Kidney capillary endothelial cell (primary cell): ENCODE data around the gene CPNE2.
"Not testable (repeated sequence)": the region's sequence is repeated elsewhere in the genome, so short reads cannot be mapped to it uniquely, and the experiment has no call there.

ENCODE experiments used
- DNase-seq: peaks from one replicate; pipeline ENCODE4 v3.0.0-alpha.2; 2018; ENCODE audit warnings: low spot score

Gene CPNE2

GRCh38 chr16:57167953-57168352, 75.6 kb downstream of the CPNE2 start:
- peak; percentile 70 for DNase-seq

GRCh38 chr16:57169327-57169726, 76.9 kb downstream of the CPNE2 start:
- no peak for DNase-seq

GRCh38 chr16:57172721-57173290, 80.4 kb downstream of the CPNE2 start:
- no peak for DNase-seq

- DNase-seq = no peak
Observed at GRCh38 chr16:57175896-57176295, 83.5 kb downstream of the CPNE2 start.

- no peak for DNase-seq
Observed at GRCh38 chr16:57178196-57178595, 85.8 kb downstream of the CPNE2 start.

- no peak for DNase-seq
Observed at GRCh38 chr16:57178793-57179212, 86.4 kb downstream of the CPNE2 start.

- no peak for DNase-seq
Observed at GRCh38 chr16:57179215-57179828, 86.9 kb downstream of the CPNE2 start.

- no peak for DNase-seq
Observed at GRCh38 chr16:57184113-57184512, 91.7 kb downstream of the CPNE2 start.

- DNase-seq = no peak
Observed at GRCh38 chr16:57184887-57185445, 92.6 kb downstream of the CPNE2 start.

- DNase-seq = peak; percentile 77
Observed at GRCh38 chr16:57185446-57185944, 93.1 kb downstream of the CPNE2 start.

GRCh38 chr16:57185945-57186871, 93.8 kb downstream of the CPNE2 start, which contains the start of the genes PSME3IP1 and RSPRY1:
PSME3IP1 (minus strand) TSS chr16:57186039; CDS start chr16:57173854, 12,185 bp downstream.
RSPRY1 (plus strand) TSS chr16:57186329; CDS start chr16:57204659, 18,330 bp downstream.
- peak; percentile 100 for DNase-seq

- peak; percentile 33 for DNase-seq
Observed at GRCh38 chr16:57186872-57187854, 94.8 kb downstream of the CPNE2 start.

GRCh38 chr16:57187902-57188710, 95.7 kb downstream of the CPNE2 start:
- DNase-seq = not testable (repeated sequence)

GRCh38 chr16:57188711-57189002, 96.3 kb downstream of the CPNE2 start:
- DNase-seq = no peak

- DNase-seq = not testable (repeated sequence)
Observed at GRCh38 chr16:57189527-57189926, 97.1 kb downstream of the CPNE2 start.

- no peak for DNase-seq
Observed at GRCh38 chr16:57190136-57190535, 97.8 kb downstream of the CPNE2 start.

- DNase-seq = no peak
Observed at GRCh38 chr16:57191056-57191571, 98.7 kb downstream of the CPNE2 start.

- no peak for DNase-seq
Observed at GRCh38 chr16:57192146-57192545, 99.8 kb downstream of the CPNE2 start.

GRCh38 chr16:57192720-57193486, 100.5 kb downstream of the CPNE2 start:
- no peak for DNase-seq
